Choroid plexus epithelial cell (primary cell): ENCODE measurements around the gene PCGF2.

Experiments used
- DNase-seq: peaks from one replicate; pipeline ENCODE4 v3.0.0-alpha.2; 2010; ENCODE audit warnings: low read depth
- H3K4me3 ChIP-seq: 2 replicates; pipeline ENCODE4 v1.5.1; 2011; ENCODE audit warnings: low read depth, mild to moderate bottlenecking, control low read depth, low read length, moderate library complexity
- TF ChIP-seq, protein P1 (sequence below): conservative IDR thresholded peaks from 2 replicates; pipeline ENCODE4 v1.5.1; 2011; ENCODE audit warnings: low read depth, mild to moderate bottlenecking, control low read depth, inconsistent platforms, low read length, moderate library complexity

Gene PCGF2

DNA sequence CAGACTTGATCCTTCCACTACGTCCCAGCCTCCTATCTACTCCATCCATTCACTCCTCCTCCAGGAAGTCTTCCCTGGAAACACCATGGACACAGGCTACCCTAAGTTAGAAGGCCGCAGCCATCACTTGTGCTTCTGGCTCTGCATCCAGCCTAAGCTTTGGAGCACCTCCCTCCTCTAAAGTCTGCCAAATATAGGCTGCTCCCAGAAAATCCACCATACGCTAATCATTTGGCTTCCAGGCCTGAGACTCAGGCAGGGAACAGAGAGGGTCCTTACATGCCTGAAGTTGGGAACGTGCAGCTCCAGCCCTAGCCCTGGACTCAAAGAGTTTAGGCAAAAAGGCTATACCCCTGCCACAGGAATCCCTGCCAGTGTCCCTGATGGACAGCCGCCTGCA is 6.7 kb downstream of the PCGF2 start:
- no peak for DNase-seq
- H3K4me3 ChIP-seq, result no peak overlapping the region
- TF ChIP-seq, protein P1, sequence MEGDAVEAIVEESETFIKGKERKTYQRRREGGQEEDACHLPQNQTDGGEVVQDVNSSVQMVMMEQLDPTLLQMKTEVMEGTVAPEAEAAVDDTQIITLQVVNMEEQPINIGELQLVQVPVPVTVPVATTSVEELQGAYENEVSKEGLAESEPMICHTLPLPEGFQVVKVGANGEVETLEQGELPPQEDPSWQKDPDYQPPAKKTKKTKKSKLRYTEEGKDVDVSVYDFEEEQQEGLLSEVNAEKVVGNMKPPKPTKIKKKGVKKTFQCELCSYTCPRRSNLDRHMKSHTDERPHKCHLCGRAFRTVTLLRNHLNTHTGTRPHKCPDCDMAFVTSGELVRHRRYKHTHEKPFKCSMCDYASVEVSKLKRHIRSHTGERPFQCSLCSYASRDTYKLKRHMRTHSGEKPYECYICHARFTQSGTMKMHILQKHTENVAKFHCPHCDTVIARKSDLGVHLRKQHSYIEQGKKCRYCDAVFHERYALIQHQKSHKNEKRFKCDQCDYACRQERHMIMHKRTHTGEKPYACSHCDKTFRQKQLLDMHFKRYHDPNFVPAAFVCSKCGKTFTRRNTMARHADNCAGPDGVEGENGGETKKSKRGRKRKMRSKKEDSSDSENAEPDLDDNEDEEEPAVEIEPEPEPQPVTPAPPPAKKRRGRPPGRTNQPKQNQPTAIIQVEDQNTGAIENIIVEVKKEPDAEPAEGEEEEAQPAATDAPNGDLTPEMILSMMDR, result no peak

DNA sequence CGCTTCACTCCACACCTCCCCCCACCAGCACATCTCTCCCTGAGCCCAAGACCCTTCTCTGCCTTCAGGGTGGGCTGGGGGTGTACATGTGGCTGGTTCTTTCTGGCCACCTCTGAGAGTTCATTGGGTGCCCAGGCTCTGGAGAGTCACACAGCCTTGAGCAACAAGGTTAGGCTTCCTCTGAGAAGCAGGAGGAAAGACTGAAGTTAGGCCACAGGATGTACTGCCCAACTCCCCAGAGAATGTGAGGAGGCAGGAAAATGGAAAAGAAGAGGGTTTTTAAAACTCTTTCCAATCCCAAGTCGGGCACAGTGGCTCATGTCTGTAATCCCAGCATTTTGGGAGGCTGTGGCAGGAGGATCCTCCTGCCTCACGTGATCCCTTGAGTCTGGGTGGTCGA is 7.3 kb downstream of the PCGF2 start:
- TF ChIP-seq, protein P1, result no peak
- DNase-seq, result no peak
- H3K4me3 ChIP-seq, result no peak overlapping the region

DNA sequence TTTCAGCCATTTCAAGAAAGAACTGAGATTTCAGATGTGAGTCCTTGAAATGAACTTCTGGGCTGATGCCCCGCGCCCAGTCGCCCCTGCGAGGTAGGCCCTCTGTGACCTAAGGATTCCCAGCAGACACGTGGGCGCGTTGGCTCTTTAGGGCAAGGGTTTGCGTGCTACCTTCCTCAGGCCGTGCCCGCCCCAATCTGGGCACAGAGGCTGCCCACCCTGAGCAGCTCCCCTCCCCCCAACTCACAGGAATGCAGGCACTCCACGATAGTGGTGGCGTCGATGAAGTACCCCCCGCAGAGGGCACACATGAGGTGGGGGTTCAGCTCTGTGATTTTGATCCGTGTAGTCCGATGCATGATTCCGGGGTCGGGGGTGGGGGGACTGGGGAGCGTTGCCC is 8.1 kb downstream of the PCGF2 start:
- DNase-seq, result no peak

DNA sequence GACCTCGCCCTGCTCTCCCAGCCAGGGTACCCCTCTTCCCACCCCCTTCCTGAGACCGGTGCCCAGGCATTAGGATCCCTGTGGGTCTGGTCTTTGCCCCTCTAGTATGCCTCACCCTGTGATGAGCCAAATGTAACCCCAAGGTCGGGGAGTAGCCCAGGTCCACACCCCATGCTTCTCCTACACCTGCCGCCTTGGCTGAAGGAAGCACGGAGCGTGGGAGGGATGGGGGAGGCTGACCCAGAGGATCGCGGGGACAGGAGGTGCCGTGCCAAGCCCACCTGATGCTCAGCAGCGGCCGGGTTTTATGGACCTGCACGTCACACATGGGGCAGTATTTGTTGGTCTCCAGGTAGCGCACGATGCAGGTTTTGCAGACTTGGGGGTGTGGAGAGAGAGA is 8.8 kb downstream of the PCGF2 start:
- no peak overlapping the region for H3K4me3 ChIP-seq
- TF ChIP-seq, protein P1, result no peak

More for the DNA sequence above, 8.1 kb downstream of the PCGF2 start:
- TF ChIP-seq, protein P1, result no peak
- H3K4me3 ChIP-seq, result no peak overlapping the region

DNA sequence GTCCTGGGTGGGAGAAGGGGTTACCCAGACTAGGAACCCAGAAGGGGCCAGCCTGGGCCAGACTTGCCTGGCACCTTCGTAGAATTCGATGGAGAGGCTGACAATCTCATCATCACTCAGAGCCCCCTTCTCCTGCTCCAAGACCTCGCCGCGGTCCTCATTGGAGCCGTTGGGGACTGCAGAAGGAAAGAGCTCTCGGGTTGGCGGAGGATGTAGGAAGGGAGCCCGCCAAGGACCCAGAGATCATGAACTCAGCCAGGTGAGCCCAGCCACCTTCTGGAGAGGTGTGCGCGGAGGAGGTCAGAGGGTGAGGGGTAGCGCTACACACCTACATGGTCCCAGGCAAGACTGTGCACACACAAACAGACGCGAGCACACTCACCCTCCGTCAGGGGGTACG is 9.4 kb downstream of the PCGF2 start:
- no peak for DNase-seq
- no peak overlapping the region for H3K4me3 ChIP-seq
- TF ChIP-seq, protein P1, result no peak

More for the DNA sequence above, 8.8 kb downstream of the PCGF2 start:
- DNase-seq, result no peak

DNA sequence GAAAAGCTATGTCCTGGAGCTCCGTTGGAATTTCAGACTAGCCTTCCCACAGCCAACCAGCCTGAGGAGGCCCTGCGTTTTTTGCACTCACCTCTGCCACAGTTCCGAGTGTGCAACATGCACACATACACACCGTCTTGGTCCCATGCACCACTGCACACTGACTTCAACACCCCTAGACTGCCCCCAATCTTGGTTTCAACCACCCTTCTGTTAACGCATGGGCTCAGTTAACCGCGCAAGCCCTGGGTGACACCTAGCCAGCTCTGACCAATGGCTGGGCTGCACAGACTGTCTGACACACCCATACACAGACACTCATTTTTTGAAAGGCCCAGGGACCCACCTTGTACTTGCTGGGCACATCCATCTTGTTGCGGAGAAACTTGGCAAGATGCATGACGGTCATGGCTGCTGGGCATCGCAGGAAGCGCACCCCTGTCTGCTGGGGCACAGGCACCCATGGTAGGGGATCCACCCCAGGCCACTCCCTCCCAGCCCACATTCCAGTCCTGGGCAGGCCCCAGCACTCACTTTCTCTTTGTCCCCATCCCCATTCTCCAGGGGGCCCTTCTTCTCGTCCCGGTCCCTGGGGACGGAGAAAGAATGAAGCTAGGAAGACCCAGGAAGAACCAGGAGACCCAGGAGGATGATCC is 10.0 kb downstream of the PCGF2 start:
- TF ChIP-seq, protein P1, result no peak
- H3K4me3 ChIP-seq, result no peak overlapping the region
- DNase-seq, result no peak
